GM10847 (cell line): ENCODE results near the gene CENPX.
A peak's percentile ranks its signal among the peaks of the same experiment; 100 is the strongest.

Experiments used
- POLR2A ChIP-seq: IDR thresholded peaks from 2 replicates; pipeline ENCODE4 v1.6.1; 2011; ENCODE audit not compliant: insufficient read length; ENCODE audit errors: extremely low read depth

The CENPX gene

DNA sequence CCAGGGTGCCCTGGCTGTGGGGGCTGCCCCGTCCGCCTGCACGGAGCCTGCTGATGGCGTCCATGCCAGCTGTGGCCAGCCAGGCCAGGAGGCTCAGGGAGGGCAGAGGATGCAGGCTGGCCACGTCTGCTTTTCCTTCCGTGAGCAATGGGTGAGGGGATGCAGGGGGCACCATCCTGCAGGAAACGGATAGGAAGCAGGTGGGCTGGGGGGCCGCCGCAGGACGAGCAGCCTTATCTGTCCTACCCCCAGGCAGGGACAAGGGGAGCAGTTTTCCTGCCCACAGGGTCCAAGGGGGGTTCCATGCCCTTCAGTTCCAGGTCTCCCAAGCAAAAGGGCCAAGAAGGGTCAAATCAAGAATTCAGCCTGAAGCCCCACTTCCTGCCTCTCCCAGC, 36.2 kb upstream of the CENPX start:
- TF ChIP-seq POLR2A: no peak

DNA sequence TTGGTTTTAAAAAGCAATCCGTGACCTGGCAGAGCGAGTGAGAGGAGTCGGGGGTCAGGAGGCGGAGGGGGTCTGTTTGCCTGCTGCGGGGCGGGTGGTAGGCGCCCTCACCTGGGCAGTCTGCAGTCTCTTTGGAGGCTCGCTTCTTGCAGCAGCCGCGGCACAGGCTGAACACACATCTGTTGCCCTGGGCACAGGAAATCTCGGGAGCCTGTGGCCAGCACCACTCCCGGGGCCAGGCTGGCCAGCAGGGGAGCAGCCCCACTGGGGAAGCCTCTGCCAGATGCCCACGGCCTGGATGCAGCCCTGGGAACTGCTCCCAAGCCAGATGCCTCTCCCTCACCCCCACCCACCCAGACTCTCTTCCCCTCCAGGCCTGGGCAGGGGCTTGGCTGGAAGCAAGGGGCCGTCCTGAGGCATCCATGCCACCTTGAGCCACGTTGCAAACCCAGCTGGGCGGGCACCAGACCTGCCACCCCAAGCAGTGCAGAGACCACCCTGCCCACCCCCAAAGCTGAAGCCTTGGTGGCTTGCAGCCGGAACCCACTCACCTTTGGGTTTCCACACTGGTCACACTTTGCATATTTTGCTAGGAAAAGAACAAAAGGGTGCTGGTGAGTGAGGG, 35.7 kb upstream of the CENPX start:
- no peak for TF ChIP-seq POLR2A

DNA sequence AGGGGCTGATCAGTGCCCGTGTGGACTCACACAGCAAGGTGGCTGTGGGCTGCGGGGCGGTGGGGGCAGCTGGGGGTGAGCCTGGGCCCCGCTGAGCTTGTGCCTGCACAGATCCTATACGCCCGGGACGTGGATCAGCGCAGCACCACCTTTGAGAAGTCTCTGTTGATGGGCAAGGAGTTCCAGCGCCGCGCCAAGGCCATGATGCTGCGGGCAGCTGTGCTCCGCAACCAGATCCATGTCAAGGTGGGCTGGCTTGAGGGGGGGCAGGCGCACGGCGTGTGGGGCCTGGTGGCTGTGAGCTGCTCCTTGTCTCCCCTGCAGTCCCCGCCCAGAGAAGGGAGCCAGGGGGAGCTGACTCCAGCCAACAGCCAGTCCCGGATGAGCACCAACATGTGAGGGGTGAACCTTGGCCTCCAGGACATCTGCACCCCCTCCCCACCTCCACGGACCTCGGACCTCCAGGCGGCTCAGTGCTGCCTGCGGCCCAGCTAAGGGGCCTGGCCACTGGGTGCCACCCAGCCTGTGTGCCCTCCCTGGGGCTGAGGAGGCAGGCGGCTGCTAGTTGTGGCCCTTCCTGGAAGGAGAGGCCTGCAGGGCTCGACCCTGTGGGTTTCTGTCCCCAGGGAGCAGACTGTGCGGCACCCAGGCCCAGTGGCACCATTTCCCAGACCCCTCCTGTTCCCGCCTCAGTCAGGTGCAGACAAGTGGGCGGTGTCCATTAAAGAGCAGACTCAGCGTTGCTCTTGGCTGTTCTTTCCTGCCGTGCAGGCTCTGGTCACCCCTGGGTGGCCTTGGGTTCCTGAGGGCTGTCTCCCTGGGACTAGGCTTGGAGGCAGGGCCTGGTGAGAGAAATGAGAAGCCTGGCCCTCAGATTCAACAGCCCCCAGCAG, 34.3 kb upstream of the CENPX start:
- TF ChIP-seq POLR2A: no peak

DNA sequence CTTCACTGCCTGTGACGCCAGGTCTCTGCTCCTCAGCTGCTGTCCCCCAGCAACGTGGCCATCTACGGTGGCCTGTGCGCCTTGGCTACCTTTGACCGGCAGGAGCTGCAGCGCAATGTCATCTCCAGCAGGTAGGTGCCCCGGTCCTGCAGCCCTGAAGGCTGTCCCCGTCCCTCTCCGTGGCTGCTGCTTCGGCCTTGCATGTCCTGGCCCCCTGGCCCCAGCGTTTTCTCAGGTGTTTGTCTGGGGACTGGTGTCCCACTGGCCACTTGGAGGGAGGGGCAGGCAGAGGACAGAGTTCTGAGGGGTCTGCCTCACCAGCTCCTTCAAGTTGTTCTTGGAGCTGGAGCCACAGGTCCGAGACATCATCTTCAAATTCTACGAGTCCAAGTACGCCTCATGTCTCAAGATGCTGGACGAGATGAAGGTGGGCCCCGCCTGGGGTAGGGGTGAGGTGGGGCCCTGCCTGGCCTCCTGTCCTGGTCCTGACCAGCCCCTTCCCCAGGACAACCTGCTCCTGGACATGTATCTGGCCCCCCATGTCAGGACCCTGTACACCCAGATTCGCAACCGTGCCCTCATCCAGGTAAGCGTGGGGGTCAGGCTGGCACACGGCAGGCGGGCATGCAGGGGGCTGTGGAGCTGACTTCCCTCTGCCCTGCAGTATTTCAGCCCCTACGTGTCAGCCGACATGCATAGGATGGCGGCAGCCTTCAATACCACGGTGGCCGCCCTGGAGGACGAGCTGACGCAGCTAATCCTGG, 33.5 kb upstream of the CENPX start:
- TF ChIP-seq POLR2A: no peak

DNA sequence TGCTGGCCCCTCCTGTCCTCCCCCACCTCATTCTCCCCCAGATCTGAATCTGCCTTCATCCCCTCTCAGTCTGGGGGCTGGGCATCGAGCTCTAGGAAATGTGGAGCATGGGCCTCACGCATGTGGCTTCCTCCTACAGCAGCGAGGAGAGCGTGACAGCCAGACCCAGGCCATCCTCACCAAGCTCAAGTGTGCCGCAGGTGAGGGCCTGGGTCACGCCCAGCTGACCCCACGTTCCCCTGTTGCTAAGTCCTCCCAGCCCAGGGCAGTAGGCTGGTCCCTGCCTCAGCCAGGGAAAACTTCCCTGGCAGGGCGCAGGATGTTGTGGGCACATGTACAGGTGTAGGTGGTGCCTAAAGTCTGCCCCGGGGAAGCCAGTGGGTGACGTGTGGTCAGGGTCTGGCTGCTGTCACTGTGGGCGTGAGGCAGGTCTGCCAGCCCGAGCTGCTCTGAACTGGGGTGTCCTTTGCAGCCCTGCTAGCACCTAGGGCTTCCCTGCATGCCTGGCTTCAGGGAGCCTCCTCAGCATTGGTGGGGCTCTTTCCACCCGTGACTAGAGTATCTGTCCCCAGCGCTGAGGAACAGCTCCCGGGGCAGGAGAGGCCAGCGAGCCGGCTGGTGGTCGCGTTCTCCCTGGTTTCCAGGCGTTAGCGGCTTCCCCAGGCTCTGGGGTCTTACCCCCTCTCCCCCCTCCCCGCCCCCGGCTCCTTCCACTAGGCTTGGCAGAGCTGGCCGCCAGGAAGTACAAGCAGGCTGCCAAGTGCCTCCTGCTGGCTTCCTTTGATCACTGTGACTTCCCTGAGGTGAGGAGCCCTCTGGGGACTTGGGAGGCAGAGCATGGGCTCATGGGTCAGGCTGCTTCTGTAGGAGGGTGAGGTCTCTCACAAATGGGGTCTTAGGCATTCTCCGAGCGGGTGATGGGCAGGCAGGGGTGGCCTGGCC, 32.6 kb upstream of the CENPX start:
- no peak for TF ChIP-seq POLR2A

DNA sequence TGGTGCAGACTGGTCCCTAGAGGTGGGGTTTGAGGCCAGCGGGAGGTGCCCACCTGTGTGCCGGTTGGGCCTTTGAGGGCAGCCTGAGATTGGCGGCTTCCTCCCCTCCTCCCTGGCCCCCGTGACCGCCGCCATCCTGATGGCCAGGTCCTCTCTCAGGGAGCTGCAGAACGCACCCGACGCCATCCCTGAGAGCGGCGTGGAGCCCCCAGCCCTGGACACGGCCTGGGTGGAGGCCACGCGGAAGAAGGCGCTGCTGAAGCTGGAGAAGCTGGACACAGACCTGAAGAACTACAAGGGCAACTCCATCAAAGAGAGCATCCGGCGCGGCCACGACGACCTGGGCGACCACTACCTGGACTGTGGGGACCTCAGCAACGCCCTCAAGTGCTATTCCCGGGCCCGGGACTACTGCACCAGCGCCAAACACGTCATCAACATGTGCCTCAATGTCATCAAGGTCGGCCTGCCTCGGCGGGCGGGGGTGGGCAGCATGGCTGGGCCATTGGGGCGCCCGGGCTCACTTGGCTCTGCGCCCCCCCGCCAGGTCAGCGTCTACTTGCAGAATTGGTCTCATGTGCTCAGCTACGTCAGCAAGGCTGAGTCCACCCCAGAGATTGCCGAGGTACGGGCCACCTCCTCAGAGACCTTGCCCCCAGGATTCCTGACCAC, 31.8 kb upstream of the CENPX start:
- TF ChIP-seq POLR2A: no peak

DNA sequence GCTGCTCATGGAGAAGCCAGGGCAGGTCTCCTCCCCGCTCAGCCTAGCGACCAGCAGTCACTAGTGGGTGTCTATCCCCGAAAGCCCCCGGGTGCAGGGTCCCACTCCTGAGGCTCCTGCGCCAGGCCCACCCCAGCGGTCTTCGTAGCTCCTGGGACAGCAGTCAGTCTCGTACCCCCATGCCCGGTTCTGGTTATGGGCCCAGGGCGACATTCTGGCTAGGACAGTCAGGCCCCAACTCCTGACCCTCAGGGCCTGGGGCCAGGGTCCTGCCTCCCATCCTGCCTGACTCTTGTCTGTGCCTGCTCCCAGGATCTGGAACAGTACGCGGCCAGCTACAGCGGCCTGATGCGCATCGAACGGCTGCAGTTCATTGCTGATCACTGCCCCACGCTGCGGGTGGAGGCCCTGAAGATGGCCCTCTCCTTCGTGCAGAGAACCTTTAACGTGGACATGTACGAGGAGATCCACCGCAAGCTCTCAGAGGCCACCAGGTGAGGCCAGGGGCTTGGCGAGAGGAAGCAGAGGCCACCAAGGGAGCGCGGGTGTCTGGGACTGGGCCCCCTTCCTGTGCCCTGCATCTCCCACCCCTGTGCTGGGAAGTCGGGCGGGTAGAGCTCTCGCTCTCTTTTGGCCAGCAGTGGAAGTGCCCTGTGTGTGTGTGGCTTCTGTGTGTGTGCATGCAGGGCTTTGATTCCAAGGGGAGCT, 31.0 kb upstream of the CENPX start:
- TF ChIP-seq POLR2A: no peak

DNA sequence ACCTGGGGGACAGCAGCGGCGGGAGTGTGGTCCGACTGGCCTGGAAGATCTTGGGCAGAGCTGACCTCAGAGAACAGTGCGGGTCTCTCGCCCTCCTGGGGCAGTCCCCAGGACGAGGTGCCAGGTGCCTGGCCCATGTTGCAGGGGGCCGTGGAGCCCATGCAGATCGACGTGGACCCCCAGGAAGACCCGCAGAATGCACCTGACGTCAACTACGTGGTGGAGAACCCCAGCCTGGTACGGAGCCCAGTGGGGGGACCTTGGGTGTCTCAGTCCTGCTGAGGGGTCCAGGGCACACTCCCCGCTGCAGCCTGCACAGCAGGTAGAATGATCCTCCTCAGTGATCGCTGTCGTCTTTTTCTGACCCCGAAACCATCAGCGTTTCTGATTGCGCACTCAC, 30.5 kb upstream of the CENPX start:
- no peak for TF ChIP-seq POLR2A

DNA sequence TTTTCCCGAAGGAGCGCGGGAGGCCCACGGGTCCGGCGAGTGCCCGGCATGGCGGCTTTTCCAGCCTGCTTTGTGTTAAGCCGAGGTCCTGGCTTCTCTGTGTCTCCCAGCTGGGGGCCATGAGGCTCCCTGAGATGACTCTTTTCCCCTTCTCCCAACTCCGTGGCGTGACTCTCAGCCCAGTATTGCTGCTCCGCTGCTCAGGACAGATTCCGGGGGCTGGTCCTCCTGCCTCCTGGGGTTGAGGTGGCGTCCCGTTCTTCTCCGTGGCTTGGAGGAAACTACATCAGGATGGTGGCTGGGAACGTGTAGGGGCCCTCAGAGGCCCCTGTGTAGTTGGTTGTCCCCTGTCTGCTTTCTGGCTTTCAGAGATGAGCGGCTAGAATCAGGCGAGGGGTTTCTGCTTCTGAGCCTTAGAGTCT, 30.0 kb upstream of the CENPX start:
- no peak for TF ChIP-seq POLR2A

DNA sequence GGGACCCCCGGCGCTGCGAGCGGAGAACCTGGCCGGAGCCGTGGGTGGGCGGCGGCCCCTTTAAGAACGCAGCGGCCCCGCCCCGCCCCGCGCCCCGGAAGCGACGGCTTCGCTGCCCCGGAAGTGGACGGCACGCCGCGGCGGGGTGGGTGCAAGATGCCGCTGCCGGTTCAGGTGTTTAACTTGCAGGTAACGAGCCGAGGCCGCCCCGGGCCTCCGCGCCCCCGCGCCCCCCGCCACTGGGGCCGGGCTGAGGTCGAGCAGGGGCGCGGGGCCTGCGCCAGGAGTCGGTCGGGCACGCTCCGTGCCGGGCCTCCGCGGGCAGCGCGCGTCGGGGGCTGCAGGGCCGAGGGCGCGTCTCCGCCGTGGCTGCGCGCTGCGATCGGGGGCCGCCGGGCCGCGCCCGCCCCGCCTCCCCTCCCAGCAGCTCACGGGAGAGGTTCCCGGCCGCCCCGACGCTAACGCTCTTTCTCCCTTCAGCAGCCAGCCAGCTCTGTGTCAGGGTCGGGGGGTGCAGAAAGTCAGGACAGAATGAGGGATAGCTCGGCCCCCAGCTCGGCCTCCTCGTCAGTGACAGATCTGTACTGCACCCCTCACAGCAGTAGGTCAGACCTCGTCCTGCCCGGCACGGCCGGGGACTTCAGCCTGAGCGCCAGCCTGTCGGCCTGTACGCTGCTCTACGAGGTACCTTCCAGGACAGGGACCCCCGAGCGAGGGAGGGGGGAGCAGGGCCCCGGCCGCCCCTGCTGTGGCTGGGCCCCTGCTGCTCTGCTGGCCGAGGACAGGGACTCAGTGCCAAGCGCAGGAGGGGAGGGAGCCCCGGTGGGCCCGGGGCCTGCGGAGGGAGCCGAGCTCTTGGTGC, 29.3 kb upstream of the CENPX start, which contains the start of the genes GPS1 and RFNG:
TSS of gene GPS1 (plus strand) at position 123 of the 862 bp plus-strand sequence. CDS start at position 157, 34 bp downstream.
TSS of gene RFNG (minus strand) at position 36 of the 862 bp plus-strand sequence. CDS start 45 bp downstream, outside the sequence.
- TF ChIP-seq POLR2A: peak; percentile 51

DNA sequence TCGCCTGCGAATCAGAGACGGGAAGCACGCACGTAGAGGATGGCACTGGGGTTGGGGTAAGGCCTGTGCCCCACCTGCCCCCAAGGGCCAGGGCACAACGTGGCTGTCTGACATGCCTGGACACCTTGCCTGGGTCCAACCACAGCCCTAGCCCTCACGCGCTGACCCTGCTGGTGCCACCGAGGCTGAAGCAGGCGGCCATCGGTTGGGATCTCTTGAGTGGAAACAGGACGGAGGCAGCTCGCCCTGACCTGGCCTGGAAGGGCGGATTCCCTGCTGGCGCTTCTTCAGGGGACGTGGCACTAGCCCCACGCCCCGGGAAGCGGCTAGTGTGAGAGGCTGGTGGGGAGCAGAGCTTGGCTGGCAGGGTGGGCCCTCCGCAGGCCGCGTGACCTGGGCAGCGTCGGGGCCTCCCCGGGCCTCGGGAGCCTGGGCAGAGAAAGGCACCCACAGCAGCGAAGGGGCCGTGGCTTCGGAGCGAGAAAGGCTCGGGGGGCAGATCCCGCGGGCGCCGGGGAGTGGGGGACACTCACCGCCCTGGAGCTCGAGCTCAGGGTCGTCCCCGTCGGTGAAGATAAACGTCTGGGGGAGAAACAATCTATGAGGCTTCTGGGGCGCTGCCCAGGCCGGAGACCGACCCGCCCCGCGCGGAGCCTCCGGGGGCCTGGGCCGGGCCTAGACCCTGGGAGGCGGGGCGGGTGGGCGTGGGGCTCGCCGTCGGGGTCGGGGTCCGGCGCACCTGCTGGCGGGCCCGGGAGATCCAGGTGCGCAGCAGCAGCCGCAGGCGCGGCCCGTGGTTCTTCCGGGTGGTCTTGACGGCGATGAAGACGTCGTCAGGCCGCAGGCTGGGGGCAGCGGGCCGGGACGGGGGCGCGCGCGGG, 28.3 kb upstream of the CENPX start:
- no peak for TF ChIP-seq POLR2A

DNA sequence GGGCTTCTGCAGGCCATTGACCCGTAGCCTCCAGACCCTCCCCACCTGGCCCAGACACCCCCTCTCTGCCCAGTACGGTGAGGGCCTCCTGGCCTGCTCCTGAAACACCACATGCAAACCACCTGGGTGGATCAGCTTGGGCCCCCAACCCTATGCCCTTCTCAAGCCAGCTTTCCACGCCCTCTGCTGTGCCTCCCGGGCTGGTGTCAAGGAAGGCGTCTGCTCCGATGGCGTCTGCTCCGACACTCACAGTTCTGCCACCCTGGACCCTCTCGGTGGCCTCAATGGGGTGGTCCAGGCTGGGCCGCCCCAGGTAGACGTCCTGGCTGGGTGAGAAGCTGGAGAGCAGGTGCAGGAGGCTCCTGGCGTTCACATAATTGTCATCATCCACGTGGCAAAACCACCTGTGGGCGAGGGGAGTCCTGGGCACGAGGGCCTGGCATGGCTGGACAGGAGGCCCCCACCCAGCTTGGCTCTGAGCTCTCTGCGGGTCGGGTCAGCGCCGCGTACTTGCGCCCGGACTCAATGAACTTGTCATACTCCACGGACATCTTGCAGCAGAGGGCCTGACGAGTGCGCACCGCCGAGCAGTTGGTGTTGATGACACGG, 27.6 kb upstream of the CENPX start:
- TF ChIP-seq POLR2A: no peak
